CD4-positive, alpha-beta T cell treated with Interleukin-10 for 1 hour (primary cell): Measurements from ENCODE around the gene NUDT2.
"Not testable (repeated sequence)": the region's sequence is repeated elsewhere in the genome, so short reads cannot be mapped to it uniquely, and the experiment has no call there.

Experiments used
- DNase-seq: peaks from one replicate; pipeline ENCODE4 v3.0.0-alpha.2; 2020

NUDT2 gene

GRCh38 chr9:34337403-34337802, 8.0 kb downstream of the NUDT2 start:
- no peak for DNase-seq

- not testable (repeated sequence) for DNase-seq
Observed at GRCh38 chr9:34338079-34338478, 8.7 kb downstream of the NUDT2 start.

GRCh38 chr9:34338665-34339385, 9.5 kb downstream of the NUDT2 start:
- no peak for DNase-seq

- DNase-seq: no peak
Observed at GRCh38 chr9:34341659-34342295, 12.4 kb downstream of the NUDT2 start.

GRCh38 chr9:34343090-34343489, 13.7 kb downstream of the NUDT2 start:
- no peak for DNase-seq

GRCh38 chr9:34343605-34344004, 14.2 kb downstream of the NUDT2 start:
- no peak for DNase-seq

- DNase-seq: no peak
Observed at GRCh38 chr9:34346873-34347799, 17.8 kb downstream of the NUDT2 start.

- DNase-seq: no peak
Observed at GRCh38 chr9:34347800-34348158, 18.4 kb downstream of the NUDT2 start.

GRCh38 chr9:34349324-34349723, 20.0 kb downstream of the NUDT2 start:
- no peak for DNase-seq

- not testable (repeated sequence) for DNase-seq
Observed at GRCh38 chr9:34352122-34352652, 22.8 kb downstream of the NUDT2 start.

GRCh38 chr9:34352957-34353356, 23.6 kb downstream of the NUDT2 start:
- not testable (repeated sequence) for DNase-seq

GRCh38 chr9:34362614-34363214, 33.3 kb downstream of the NUDT2 start:
- DNase-seq: no peak

- DNase-seq: no peak
Observed at GRCh38 chr9:34363619-34364351, 34.4 kb downstream of the NUDT2 start.

GRCh38 chr9:34365282-34365681, 35.9 kb downstream of the NUDT2 start:
- no peak for DNase-seq

- DNase-seq: no peak
Observed at GRCh38 chr9:34366365-34366764, 37.0 kb downstream of the NUDT2 start.

- DNase-seq: not testable (repeated sequence)
Observed at GRCh38 chr9:34367751-34368410, 38.5 kb downstream of the NUDT2 start.

GRCh38 chr9:34368796-34369195, 39.4 kb downstream of the NUDT2 start:
- DNase-seq: not testable (repeated sequence)

- no peak for DNase-seq
Observed at GRCh38 chr9:34369636-34370035, 40.3 kb downstream of the NUDT2 start.

GRCh38 chr9:34370335-34370969, 41.1 kb downstream of the NUDT2 start:
- no peak for DNase-seq

- DNase-seq: peak; percentile 38
Observed at GRCh38 chr9:34370970-34371880, 41.9 kb downstream of the NUDT2 start.
